ENCODE results near the gene ANKRD6. TPM values are rescaled to one million over a fixed set of nuclear protein-coding genes. Genes with fewer than 3 reads are reported as not detected.

The ANKRD6 gene
- total and polyA plus RNA-seq, 2 donors (not counting 1 experiment from before 2014, with no cell fraction given) = 3.8 to 10.5 TPM

DNA sequence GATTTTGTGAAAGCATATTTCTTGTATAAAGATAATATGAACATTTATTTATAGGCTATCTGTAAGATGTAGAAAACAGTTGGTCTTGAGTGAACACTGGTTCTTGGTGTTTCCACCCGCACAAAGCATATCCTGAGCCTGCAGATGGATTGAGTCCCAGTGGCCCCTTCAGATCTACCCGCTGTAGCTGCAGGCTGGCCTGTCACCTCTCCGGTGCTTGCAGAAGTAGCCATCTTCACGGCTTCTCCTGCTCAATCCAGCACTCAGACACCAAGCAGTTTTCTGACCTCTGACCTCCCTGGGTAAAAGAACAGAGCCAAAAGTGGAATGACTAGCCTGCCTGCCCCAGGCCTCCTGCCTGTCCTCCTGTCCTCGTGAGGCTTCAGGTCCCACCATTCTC is 182.9 kb downstream of the ANKRD6 start:
- Histone ChIP-seq H3K4me3 (ENCODE audit: control extremely low read depth in 1 of 5, extremely low read depth in 1 of 5, insufficient read depth in 1 of 5, low read depth in 2 of 5, low read length in 4 of 5) (no peak overlapping the region), H3K4me1 (ENCODE audit: control insufficient read depth in 2 of 2, insufficient read depth in 2 of 2, low read length in 2 of 2) (no peaks in the 10 kb centered on the region), H3K27ac (ENCODE audit: low read length in 2 of 2) (no peak overlapping the region), H3K9me3 (ENCODE audit: control extremely low read depth in 1 of 3, control insufficient read depth in 2 of 3, insufficient read depth in 1 of 3, low read length in 2 of 3) (no peaks in the 10 kb centered on the region), H3K4me2 (replicated peaks; ENCODE audit: low read depth, low read length, poor library complexity, severe bottlenecking) (no peak overlapping the region), H4K20me1 (ENCODE audit: control insufficient read depth, insufficient read depth, low read length, poor library complexity, severe bottlenecking) (no peaks in the 10 kb centered on the region), H3K36me3 (replicated peaks in 1 of 2; ENCODE audit: control extremely low read depth in 1 of 2, control insufficient read depth in 1 of 2, extremely low read depth in 1 of 2, insufficient read depth in 2 of 2, low read length in 1 of 2) (no peaks in the 10 kb centered on the region), H3K27me3 (replicated peaks in 1 of 4; ENCODE audit: control extremely low read depth in 1 of 4, control insufficient read depth in 3 of 4, insufficient read depth in 4 of 4, low read length in 3 of 4) (no peaks in the 10 kb centered on the region), H2AFZ (ENCODE audit: insufficient read depth, low read depth, low read length, poor library complexity, severe bottlenecking) (no peak overlapping the region), H3K79me2 (ENCODE audit: control insufficient read depth, insufficient read depth, low read length) (no peaks in the 10 kb centered on the region), H3K9ac (ENCODE audit: low read length) (no peak overlapping the region)
- TF ChIP-seq, protein P1, sequence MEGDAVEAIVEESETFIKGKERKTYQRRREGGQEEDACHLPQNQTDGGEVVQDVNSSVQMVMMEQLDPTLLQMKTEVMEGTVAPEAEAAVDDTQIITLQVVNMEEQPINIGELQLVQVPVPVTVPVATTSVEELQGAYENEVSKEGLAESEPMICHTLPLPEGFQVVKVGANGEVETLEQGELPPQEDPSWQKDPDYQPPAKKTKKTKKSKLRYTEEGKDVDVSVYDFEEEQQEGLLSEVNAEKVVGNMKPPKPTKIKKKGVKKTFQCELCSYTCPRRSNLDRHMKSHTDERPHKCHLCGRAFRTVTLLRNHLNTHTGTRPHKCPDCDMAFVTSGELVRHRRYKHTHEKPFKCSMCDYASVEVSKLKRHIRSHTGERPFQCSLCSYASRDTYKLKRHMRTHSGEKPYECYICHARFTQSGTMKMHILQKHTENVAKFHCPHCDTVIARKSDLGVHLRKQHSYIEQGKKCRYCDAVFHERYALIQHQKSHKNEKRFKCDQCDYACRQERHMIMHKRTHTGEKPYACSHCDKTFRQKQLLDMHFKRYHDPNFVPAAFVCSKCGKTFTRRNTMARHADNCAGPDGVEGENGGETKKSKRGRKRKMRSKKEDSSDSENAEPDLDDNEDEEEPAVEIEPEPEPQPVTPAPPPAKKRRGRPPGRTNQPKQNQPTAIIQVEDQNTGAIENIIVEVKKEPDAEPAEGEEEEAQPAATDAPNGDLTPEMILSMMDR (IDR thresholded peaks at IDR 0.05) = no peak
- TF ChIP-seq EZH2 (IDR thresholded peaks at IDR 0.05; ENCODE audit: borderline replicate concordance, insufficient read depth, low read depth, low read length, poor library complexity, severe bottlenecking) = no peak
- intact Hi-C loops (cut with micrococcal nuclease) = no loop called here
- WGBS (ENCODE audit: insufficient coverage) = 98% methylated on average over 5 of the region's 5 CpGs
- Mint-ChIP-seq H3K4me3 (no peak overlapping the region), H3K9me3 (ENCODE audit: insufficient read depth) (no peaks in the 10 kb centered on the region), H3K4me1 (no peaks in the 10 kb centered on the region), H3K27ac (no peak overlapping the region), H3K27me3 (no peaks in the 10 kb centered on the region)
- ATAC-seq (ENCODE audit: low read depth) = no peak
- POLR2A ChIA-PET = no interaction called here
- no peak for DNase-seq
- CTCF ChIA-PET = interaction anchor here (0.9 to 1.0 kb wide), 2 partner anchors 16 to 183 kb away, joined by 3 to 4 read pairs; no protein-coding TSS in a partner anchor

DNA sequence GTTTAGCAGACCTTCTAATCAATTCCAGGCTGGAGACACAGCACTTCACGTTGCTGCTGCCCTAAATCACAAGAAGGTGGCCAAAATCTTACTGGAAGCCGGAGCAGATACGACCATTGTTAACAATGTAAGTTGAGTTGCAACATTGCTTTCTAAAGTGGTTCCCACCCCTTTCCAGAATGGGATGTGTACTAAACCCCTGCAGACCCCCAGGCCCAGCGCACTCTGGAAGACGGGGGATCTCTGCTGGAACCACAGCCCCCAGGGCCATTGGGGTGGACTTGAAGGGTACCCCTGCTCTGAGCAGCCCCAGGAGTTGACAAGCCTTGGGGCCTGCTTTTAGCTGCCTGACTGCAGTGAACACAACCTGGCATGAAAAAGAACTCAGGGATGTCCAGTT is 183.6 kb downstream of the ANKRD6 start:
- DNase-seq (no peak), ATAC-seq (ENCODE audit: low read depth) (no peak)
- TF ChIP-seq EZH2 (IDR thresholded peaks at IDR 0.05; ENCODE audit: borderline replicate concordance, insufficient read depth, low read depth, low read length, poor library complexity, severe bottlenecking) = no peak
- TF ChIP-seq, protein P1 (IDR thresholded peaks at IDR 0.05) = no peak
- no peaks in the 10 kb centered on the region for H3K4me1 ChIP-seq (ENCODE audit: control insufficient read depth in 2 of 2, insufficient read depth in 2 of 2, low read length in 2 of 2)
- H3K36me3 ChIP-seq (replicated peaks in 1 of 2; ENCODE audit: control extremely low read depth in 1 of 2, control insufficient read depth in 1 of 2, extremely low read depth in 1 of 2, insufficient read depth in 2 of 2, low read length in 1 of 2) = no peaks in the 10 kb centered on the region
- intact Hi-C loops (cut with micrococcal nuclease) = no loop called here
- ChIA-PET POLR2A (no interaction called here), CTCF (no interaction called here)
- H3K9ac ChIP-seq (ENCODE audit: low read length) = no peak overlapping the region
- H4K20me1 ChIP-seq (ENCODE audit: control insufficient read depth, insufficient read depth, low read length, poor library complexity, severe bottlenecking) = no peaks in the 10 kb centered on the region
- H3K9me3 Mint-ChIP-seq (ENCODE audit: insufficient read depth) = no peaks in the 10 kb centered on the region
- H3K4me2 ChIP-seq (replicated peaks; ENCODE audit: low read depth, low read length, poor library complexity, severe bottlenecking) = no peak overlapping the region
- no peaks in the 10 kb centered on the region for H3K79me2 ChIP-seq (ENCODE audit: control insufficient read depth, insufficient read depth, low read length)
- no peak overlapping the region for H2AFZ ChIP-seq (ENCODE audit: insufficient read depth, low read depth, low read length, poor library complexity, severe bottlenecking)
- H3K9me3 ChIP-seq (ENCODE audit: control extremely low read depth in 1 of 3, control insufficient read depth in 2 of 3, insufficient read depth in 1 of 3, low read length in 2 of 3) = no peaks in the 10 kb centered on the region
- H3K27me3 ChIP-seq (replicated peaks in 1 of 4; ENCODE audit: control extremely low read depth in 1 of 4, control insufficient read depth in 3 of 4, insufficient read depth in 4 of 4, low read length in 3 of 4) = no peaks in the 10 kb centered on the region
- H3K4me3 ChIP-seq (ENCODE audit: control extremely low read depth in 1 of 5, extremely low read depth in 1 of 5, insufficient read depth in 1 of 5, low read depth in 2 of 5, low read length in 4 of 5) = no peak overlapping the region
- WGBS (ENCODE audit: insufficient coverage) = 72% methylated on average over 3 of the region's 5 CpGs
- no peak overlapping the region for H3K4me3 Mint-ChIP-seq
- H3K27ac Mint-ChIP-seq = no peak overlapping the region
- no peak overlapping the region for H3K27ac ChIP-seq (ENCODE audit: low read length in 2 of 2)
- no peaks in the 10 kb centered on the region for H3K27me3 Mint-ChIP-seq
- no peaks in the 10 kb centered on the region for H3K4me1 Mint-ChIP-seq

Data from B cell (primary cell).